Measurements from ENCODE around the gene FAM184B. TPM values are rescaled to one million over a fixed set of nuclear protein-coding genes. Genes with fewer than 3 reads are reported as not detected.

FAM184B gene
- total RNA-seq, 2 donors from 2014 or later = not detected

GRCh38 chr4:17763416-17763815, 18.0 kb downstream of the FAM184B start:
- Mint-ChIP-seq H3K9me3 (no peaks in the 10 kb centered on the region), H3K4me3 (no peak overlapping the region), H3K4me1 (peaks cover 3% of the 10 kb centered on the region), H3K27me3 (peaks cover 3% of the 10 kb centered on the region), H3K27ac (no peak overlapping the region), H3K36me3 (ENCODE audit: low read depth) (no peaks in the 10 kb centered on the region)
- no peak for ATAC-seq (replicated peaks)

DNA sequence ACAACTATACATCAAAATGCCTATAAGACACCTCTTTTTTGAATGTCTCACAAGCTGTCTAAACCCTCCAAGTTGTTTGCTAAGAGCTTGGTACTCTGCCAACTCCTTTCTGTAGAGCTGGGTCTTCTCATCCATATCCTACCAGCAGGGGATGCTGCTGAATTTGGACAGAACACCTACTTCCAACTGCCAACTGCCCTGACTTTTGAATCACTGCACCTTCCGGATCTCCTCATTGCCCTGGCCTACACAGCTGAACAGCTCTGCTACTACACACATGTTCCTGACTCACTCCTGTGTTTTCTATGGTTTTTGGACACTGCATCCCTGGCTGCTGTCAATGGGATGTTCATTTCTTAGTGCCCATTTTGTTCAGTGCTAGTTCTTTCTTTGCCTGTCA, 18.7 kb downstream of the FAM184B start:
- no peak for ATAC-seq (replicated peaks)
- H3K36me3 Mint-ChIP-seq (ENCODE audit: low read depth) = no peaks in the 10 kb centered on the region
- no peaks in the 10 kb centered on the region for H3K9me3 Mint-ChIP-seq

GRCh38 chr4:17761062-17761461, 20.4 kb downstream of the FAM184B start:
- Mint-ChIP-seq H3K27ac (no peak overlapping the region), H3K4me1 (peaks cover 3% of the 10 kb centered on the region), H3K9me3 (no peaks in the 10 kb centered on the region), H3K4me3 (no peak overlapping the region), H3K27me3 (peaks cover 3% of the 10 kb centered on the region), H3K36me3 (ENCODE audit: low read depth) (no peaks in the 10 kb centered on the region)
- no peak for ATAC-seq (replicated peaks)

More for the DNA sequence above, 18.7 kb downstream of the FAM184B start:
- H3K4me3 Mint-ChIP-seq = no peak overlapping the region
- H3K27me3 Mint-ChIP-seq = peaks cover 3% of the 10 kb centered on the region
- H3K27ac Mint-ChIP-seq = no peak overlapping the region
- H3K4me1 Mint-ChIP-seq = peaks cover 3% of the 10 kb centered on the region

DNA sequence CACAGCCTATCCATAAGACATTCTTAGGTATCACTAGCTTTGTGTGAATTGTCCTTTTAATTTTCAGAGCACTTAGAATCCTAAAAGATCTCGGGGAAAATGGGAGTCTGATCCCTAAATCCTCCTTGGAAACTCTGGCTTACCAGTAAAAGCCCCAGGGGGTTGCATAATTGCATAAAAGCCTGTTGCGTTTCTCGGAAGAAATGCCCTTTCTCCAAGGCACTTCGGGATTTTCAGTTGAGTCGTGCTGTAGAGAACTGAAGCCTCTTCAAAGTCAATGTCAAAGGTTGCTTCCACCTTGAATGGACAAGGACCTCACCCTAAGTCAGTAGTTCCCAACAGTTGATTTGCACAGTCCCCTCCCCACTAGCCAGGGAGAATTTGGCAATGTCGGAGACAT, 20.8 kb downstream of the FAM184B start:
- Mint-ChIP-seq H3K4me1 (peaks cover under 1% of the 10 kb centered on the region), H3K9me3 (no peaks in the 10 kb centered on the region), H3K27ac (no peak overlapping the region), H3K4me3 (no peak overlapping the region), H3K36me3 (ENCODE audit: low read depth) (no peaks in the 10 kb centered on the region), H3K27me3 (peaks cover 4% of the 10 kb centered on the region)
- ATAC-seq (replicated peaks) = no peak

- H3K4me1 Mint-ChIP-seq = no peaks in the 10 kb centered on the region
- H3K9me3 Mint-ChIP-seq = no peaks in the 10 kb centered on the region
- no peak for ATAC-seq (replicated peaks)
- peaks cover 7% of the 10 kb centered on the region for H3K27me3 Mint-ChIP-seq
- no peak overlapping the region for H3K4me3 Mint-ChIP-seq
- no peak overlapping the region for H3K27ac Mint-ChIP-seq
- no peaks in the 10 kb centered on the region for H3K36me3 Mint-ChIP-seq (ENCODE audit: low read depth)
Observed at GRCh38 chr4:17758485-17758884, 22.9 kb downstream of the FAM184B start.

- Mint-ChIP-seq H3K27ac (no peak overlapping the region), H3K9me3 (no peaks in the 10 kb centered on the region), H3K4me3 (no peak overlapping the region), H3K27me3 (peaks cover 11% of the 10 kb centered on the region), H3K36me3 (ENCODE audit: low read depth) (no peaks in the 10 kb centered on the region), H3K4me1 (no peaks in the 10 kb centered on the region)
- ATAC-seq (replicated peaks) = no peak
Observed at GRCh38 chr4:17757621-17758020, 23.8 kb downstream of the FAM184B start.

GRCh38 chr4:17753646-17754045, 27.8 kb downstream of the FAM184B start:
- Mint-ChIP-seq H3K4me1 (no peaks in the 10 kb centered on the region), H3K27ac (no peak overlapping the region), H3K27me3 (peaks cover 8% of the 10 kb centered on the region), H3K9me3 (no peaks in the 10 kb centered on the region), H3K4me3 (no peak overlapping the region), H3K36me3 (ENCODE audit: low read depth) (no peaks in the 10 kb centered on the region)
- ATAC-seq (replicated peaks) = no peak

DNA sequence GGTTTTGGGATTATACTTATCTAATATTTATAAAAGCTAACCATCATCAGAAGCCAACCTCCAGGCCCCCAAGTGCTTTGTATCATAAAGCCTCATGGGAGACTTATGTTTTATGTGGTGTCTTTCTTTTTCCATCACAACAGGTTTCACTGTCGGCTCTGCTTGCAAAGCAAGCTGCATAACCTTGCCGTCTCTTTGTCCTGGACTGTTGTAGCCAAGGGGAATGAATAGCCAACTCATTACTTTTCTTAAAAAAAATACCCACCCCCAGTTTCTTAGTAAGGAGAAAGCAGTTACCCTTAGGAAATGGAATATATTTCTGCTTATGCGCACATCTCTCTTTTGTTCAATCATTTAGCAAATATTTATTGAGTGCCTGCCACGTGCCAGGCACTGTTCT, 40.7 kb downstream of the FAM184B start:
- Mint-ChIP-seq H3K27me3 (peaks cover 12% of the 10 kb centered on the region), H3K27ac (no peak overlapping the region), H3K4me1 (no peaks in the 10 kb centered on the region), H3K4me3 (no peak overlapping the region), H3K9me3 (no peaks in the 10 kb centered on the region), H3K36me3 (ENCODE audit: low read depth) (no peaks in the 10 kb centered on the region)
- no peak for ATAC-seq (replicated peaks)

GRCh38 chr4:17736484-17736883, 44.9 kb downstream of the FAM184B start:
- H3K4me3 Mint-ChIP-seq = no peak overlapping the region
- peaks cover 11% of the 10 kb centered on the region for H3K27me3 Mint-ChIP-seq
- no peak overlapping the region for H3K27ac Mint-ChIP-seq
- no peaks in the 10 kb centered on the region for H3K4me1 Mint-ChIP-seq
- ATAC-seq (replicated peaks) = no peak
- H3K9me3 Mint-ChIP-seq = no peaks in the 10 kb centered on the region
- no peaks in the 10 kb centered on the region for H3K36me3 Mint-ChIP-seq (ENCODE audit: low read depth)

GRCh38 chr4:17726911-17727310, 54.5 kb downstream of the FAM184B start:
- no peaks in the 10 kb centered on the region for H3K36me3 Mint-ChIP-seq (ENCODE audit: low read depth)
- ATAC-seq (replicated peaks) = no peak
- no peak overlapping the region for H3K4me3 Mint-ChIP-seq
- H3K27me3 Mint-ChIP-seq = peaks cover 18% of the 10 kb centered on the region
- no peak overlapping the region for H3K27ac Mint-ChIP-seq
- no peaks in the 10 kb centered on the region for H3K4me1 Mint-ChIP-seq
- peaks cover 11% of the 10 kb centered on the region for H3K9me3 Mint-ChIP-seq

- Mint-ChIP-seq H3K27ac (no peak overlapping the region), H3K4me3 (no peak overlapping the region), H3K9me3 (peaks cover 6% of the 10 kb centered on the region), H3K27me3 (peaks cover 21% of the 10 kb centered on the region), H3K4me1 (no peaks in the 10 kb centered on the region), H3K36me3 (ENCODE audit: low read depth) (no peaks in the 10 kb centered on the region)
- no peak for ATAC-seq (replicated peaks)
Observed at GRCh38 chr4:17723648-17724047, 57.8 kb downstream of the FAM184B start.

- H3K4me3 Mint-ChIP-seq = no peak overlapping the region
- no peak overlapping the region for H3K27ac Mint-ChIP-seq
- peaks cover 20% of the 10 kb centered on the region for H3K27me3 Mint-ChIP-seq
- ATAC-seq (replicated peaks) = no peak
- no peaks in the 10 kb centered on the region for H3K36me3 Mint-ChIP-seq (ENCODE audit: low read depth)
- H3K4me1 Mint-ChIP-seq = no peaks in the 10 kb centered on the region
- H3K9me3 Mint-ChIP-seq = peaks cover 5% of the 10 kb centered on the region
Observed at GRCh38 chr4:17722356-17722700, 59.1 kb downstream of the FAM184B start.

GRCh38 chr4:17721496-17722355, 59.7 kb downstream of the FAM184B start:
- H3K9me3 Mint-ChIP-seq = no peaks in the 10 kb centered on the region
- no peak for ATAC-seq (replicated peaks)
- no peak overlapping the region for H3K27ac Mint-ChIP-seq
- H3K36me3 Mint-ChIP-seq (ENCODE audit: low read depth) = no peaks in the 10 kb centered on the region
- H3K4me3 Mint-ChIP-seq = no peak overlapping the region
- peaks cover 15% of the 10 kb centered on the region for H3K27me3 Mint-ChIP-seq
- no peaks in the 10 kb centered on the region for H3K4me1 Mint-ChIP-seq

DNA sequence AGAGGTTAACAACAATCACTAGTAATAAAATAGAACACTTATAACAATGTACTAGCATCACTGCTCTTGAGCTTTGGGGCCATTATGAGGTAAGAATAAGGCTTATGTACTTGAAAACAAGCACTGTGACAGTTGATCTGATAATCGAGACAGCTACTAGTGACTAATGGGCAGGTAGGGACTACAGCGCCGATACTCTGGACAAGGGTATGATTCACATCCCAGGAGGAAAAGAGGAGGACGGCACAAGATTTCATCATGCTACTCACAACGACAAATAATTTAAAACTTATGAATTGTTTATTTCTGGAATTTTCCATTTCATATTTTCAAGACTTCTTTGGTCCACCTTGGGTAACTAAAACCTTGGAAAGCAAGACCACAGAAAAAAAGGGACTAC, 62.3 kb downstream of the FAM184B start:
- Mint-ChIP-seq H3K36me3 (ENCODE audit: low read depth) (no peaks in the 10 kb centered on the region), H3K27ac (no peak overlapping the region)

GRCh38 chr4:17718471-17718870, 63.0 kb downstream of the FAM184B start:
- Mint-ChIP-seq H3K4me3 (no peak overlapping the region), H3K27me3 (peaks cover 12% of the 10 kb centered on the region)

More for the DNA sequence above, 62.3 kb downstream of the FAM184B start:
- no peak for ATAC-seq (replicated peaks)
- no peaks in the 10 kb centered on the region for H3K9me3 Mint-ChIP-seq
- H3K4me3 Mint-ChIP-seq = no peak overlapping the region
- no peaks in the 10 kb centered on the region for H3K4me1 Mint-ChIP-seq
- peaks cover 12% of the 10 kb centered on the region for H3K27me3 Mint-ChIP-seq

More at GRCh38 chr4:17718471-17718870, 63.0 kb downstream of the FAM184B start:
- Mint-ChIP-seq H3K36me3 (ENCODE audit: low read depth) (no peaks in the 10 kb centered on the region), H3K27ac (no peak overlapping the region), H3K9me3 (no peaks in the 10 kb centered on the region), H3K4me1 (no peaks in the 10 kb centered on the region)
- no peak for ATAC-seq (replicated peaks)

Data from activated T-helper 17 cell treated with anti-CD3 and anti-CD28 coated beads, Interleukin-2, amount 50 U/mL, for 72 hours (primary cell).